Measurements from ENCODE around the gene DUSP5.
A peak's percentile ranks its signal among the peaks of the same experiment; 100 is the strongest.
"Not testable (repeated sequence)": the region's sequence is repeated elsewhere in the genome, so short reads cannot be mapped to it uniquely, and the experiment has no call there.

DUSP5 gene

DNA sequence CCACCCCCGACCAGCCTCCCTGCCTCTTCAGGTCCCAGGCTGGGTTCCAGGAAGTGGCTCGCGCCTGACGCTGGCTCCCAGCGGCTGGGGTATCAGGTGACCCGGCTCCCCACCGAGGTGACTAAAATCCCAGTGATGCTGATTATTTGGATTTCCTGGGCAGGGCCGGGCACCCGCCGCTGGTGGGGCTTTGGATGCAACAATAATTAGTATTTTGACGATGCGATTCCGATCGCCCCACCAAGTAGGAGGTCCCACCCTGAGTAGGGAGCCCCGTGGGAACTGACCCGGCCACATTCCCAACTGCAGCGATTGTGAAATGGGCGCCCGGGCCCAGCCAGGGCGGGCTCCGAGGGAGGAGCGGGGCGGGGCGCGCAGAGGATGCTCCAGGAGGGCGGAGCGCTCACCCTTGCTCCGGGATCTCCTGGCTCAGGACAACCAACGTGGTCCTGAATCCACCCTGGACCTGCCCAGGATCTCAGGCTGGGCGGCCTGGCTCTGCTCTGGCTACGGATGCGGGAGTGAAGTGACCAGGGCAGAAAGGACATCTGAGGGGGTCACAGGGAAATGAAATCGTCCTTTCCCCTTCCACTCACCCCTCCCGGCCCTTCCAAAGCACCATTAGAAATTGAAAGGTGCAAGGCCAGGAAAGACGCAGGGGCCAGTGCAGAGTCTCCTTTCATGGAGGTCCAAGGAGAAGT lies 32.6 kb downstream of the DUSP5 start:
- Mint-ChIP-seq H3K4me3 (peak overlapping the region; percentile 13), H3K9me3 (ENCODE audit: low read depth) (no peaks in the 10 kb centered on the region), H3K27me3 (no peaks in the 10 kb centered on the region), H3K36me3 (no peaks in the 10 kb centered on the region), H3K4me1 (ENCODE audit: low read depth) (peaks cover 44% of the 10 kb centered on the region), H3K27ac (no peak overlapping the region)

DNA sequence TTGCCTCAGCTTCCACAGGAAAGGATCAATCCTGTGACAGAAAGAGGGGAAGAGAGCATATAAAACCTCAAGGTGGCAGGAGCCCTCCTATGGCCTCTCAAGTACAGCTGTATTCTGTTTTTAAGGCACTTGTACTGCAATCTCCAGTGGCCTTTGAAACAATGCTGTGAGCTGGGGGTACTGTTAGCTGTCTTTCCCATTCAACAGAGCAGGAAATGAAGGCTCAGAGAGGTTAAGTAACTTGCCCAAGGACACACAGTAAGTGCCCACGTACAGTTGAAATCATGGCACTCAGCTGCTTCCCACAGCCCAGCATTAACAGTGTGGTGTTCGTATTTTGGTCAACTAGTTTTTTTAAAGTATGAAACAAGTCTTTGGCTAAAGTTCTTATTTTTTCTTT lies 34.0 kb downstream of the DUSP5 start:
- Mint-ChIP-seq H3K27me3 (no peaks in the 10 kb centered on the region), H3K4me1 (ENCODE audit: low read depth) (peaks cover 53% of the 10 kb centered on the region), H3K9me3 (ENCODE audit: low read depth) (no peaks in the 10 kb centered on the region), H3K36me3 (no peaks in the 10 kb centered on the region), H3K27ac (no peak overlapping the region), H3K4me3 (no peak overlapping the region)

DNA sequence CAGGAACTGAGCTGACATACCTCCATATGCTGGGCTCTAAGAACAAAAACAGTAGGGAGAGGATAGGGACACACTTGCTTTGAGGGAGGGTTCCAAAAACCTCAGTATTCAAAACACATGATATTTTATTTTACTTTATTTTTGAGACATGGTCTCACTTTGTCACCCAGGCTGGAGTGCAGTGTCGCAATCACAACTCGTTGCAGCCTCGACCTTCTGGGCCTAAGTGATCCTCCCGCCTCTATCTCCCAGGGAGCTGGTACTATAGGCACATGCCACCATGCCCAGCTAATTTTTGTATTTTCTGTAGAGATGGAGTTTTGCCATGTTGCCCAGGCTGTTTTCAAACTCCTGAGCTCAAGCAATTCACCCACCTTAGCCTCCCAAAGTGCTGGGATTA lies 34.9 kb downstream of the DUSP5 start:
- not testable (repeated sequence) for H3K4me3 Mint-ChIP-seq; H3K36me3 Mint-ChIP-seq; H3K27me3 Mint-ChIP-seq; H3K9me3 Mint-ChIP-seq (ENCODE audit: low read depth); H3K27ac Mint-ChIP-seq
- H3K4me1 Mint-ChIP-seq (ENCODE audit: low read depth), result peaks cover 53% of the 10 kb centered on the region

DNA sequence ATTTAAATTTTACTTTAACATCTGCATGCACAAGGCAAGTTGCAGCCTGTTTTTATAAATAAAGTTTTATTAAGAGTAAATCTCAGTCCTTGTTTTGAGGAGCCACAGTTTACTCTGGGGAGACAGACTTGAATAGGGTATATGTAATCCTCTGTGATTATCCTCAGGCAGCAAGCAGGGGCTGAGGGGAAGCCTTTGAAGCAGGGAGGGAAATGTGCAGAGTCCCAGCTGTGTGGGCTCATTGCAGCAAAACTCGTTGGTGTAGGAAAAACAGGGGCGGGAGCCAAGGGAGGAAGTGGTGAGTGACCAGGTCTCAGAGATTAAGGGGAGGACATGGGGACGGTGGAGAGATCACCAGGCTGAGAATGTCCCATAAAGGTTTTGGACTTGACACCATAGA lies 35.4 kb downstream of the DUSP5 start:
- H3K9me3 Mint-ChIP-seq (ENCODE audit: low read depth), result no peaks in the 10 kb centered on the region
- no peak overlapping the region for H3K27ac Mint-ChIP-seq
- H3K4me1 Mint-ChIP-seq (ENCODE audit: low read depth), result peaks cover 48% of the 10 kb centered on the region
- no peaks in the 10 kb centered on the region for H3K27me3 Mint-ChIP-seq
- H3K4me3 Mint-ChIP-seq, result no peak overlapping the region
- H3K36me3 Mint-ChIP-seq, result no peaks in the 10 kb centered on the region

DNA sequence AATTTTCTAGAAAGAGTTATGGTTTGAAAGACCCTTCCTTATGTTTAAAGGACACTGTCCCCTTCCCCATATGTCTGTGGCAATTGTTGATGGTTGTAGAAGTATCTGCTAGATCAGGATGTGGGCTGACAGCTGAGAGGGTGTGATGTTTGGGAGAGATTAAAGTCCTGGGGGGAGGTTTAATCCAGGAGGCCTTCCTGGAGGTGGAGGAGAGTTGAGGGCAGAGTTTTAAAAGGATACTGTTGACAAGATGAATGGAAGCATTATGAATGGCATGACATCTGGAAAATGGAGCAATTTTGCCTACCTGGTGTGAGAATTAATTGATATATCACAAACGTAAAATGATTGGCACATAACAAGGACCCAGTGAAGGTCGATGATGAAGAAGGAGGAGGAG lies 36.9 kb downstream of the DUSP5 start:
- H3K9me3 Mint-ChIP-seq (ENCODE audit: low read depth), result no peaks in the 10 kb centered on the region
- H3K27me3 Mint-ChIP-seq, result no peaks in the 10 kb centered on the region
- H3K4me1 Mint-ChIP-seq (ENCODE audit: low read depth), result peaks cover 34% of the 10 kb centered on the region
- peak overlapping the region; percentile 67 for H3K27ac Mint-ChIP-seq
- H3K36me3 Mint-ChIP-seq, result no peaks in the 10 kb centered on the region
- H3K4me3 Mint-ChIP-seq, result peak overlapping the region; percentile 3

DNA sequence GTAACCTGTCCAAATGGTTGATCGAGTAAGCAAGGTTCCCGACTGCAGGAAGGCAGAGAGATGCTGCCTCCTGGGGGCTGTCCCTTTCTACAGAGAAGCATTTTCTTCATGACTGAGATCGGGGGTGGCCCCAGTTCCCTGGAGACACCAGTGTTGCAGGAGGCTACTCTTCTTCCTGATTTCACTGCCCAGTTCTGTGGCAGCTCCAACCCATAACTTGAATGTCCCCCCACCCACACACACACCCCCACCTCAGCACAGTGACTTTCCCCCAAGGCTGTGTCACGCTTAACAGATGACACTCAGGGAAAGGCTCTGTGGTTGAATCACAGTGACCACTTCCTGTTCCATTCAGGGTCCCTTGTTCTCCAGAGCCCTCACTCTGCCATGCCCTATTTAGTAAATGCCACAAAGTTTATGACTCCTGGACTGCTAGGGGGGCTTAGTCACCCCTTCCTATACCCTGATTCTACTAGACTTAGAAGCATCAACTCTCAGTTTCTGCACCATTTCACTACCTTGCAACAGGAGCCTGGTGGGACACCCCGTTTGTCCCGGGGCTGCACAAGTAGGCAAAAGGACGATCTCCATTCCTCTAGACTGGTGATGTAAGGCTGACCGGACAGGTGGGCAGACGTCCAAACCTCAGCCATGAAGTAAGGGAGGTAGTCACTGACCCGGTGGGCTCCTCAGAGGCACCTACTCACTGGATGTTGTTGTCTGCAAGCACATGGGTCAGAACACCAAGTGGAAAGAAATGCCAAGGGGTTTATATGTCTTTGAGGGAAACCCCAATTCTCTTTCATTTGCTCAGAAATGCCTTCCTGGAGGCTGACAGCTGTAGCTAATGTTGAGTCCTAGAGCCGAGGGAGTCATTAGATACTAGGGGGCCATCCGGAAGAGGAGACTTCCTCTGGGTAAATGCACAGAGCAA lies 38.5 kb downstream of the DUSP5 start:
- Mint-ChIP-seq H3K27me3 (no peaks in the 10 kb centered on the region), H3K27ac (peak overlapping the region; percentile 86), H3K9me3 (ENCODE audit: low read depth) (no peaks in the 10 kb centered on the region), H3K36me3 (no peaks in the 10 kb centered on the region), H3K4me3 (peak overlapping the region; percentile 38), H3K4me1 (ENCODE audit: low read depth) (peaks cover 30% of the 10 kb centered on the region)

DNA sequence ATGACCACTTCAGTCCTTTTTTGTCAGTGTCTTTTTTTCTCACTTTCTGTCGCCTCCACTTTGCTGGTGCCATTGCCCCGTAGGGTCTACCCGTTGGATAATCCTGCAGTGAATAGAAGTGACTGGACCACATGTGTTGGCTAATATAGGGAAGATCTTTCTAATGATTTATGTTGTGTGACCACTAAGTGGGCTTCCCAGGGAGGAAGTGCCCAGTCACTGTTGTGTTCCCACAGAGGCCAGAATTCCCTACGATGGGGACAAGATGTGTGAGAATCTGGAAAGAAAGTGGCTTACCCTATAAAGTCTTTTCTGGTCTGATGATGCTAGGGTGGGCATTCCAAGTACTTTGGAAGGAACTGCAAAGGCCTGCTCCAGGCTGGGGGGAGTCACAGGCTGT lies 41.4 kb downstream of the DUSP5 start:
- H3K9me3 Mint-ChIP-seq (ENCODE audit: low read depth), result no peaks in the 10 kb centered on the region
- H3K4me3 Mint-ChIP-seq, result no peak overlapping the region
- peaks cover 27% of the 10 kb centered on the region for H3K4me1 Mint-ChIP-seq (ENCODE audit: low read depth)
- no peaks in the 10 kb centered on the region for H3K27me3 Mint-ChIP-seq
- H3K27ac Mint-ChIP-seq, result no peak overlapping the region
- H3K36me3 Mint-ChIP-seq, result no peaks in the 10 kb centered on the region

DNA sequence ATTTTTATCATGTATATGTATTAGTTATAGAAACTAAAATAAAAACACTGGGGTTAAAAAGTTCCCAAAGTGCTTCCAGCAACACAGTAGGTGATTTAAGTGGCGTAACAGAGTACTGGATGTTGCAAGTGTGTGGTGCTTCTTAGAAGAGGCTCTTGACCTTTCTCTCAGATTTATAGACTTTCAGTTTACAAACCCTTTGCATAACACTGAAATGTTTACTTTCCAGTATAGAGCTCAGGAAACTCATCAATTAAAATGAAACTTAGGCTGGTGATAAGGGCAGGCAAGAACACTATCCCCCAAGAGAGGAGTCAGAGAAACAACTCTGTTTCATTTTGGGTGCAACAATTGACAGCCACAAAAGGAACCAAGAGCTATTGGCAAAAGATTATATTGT lies 42.3 kb downstream of the DUSP5 start:
- Mint-ChIP-seq H3K9me3 (ENCODE audit: low read depth) (no peaks in the 10 kb centered on the region), H3K4me3 (no peak overlapping the region), H3K27ac (no peak overlapping the region), H3K36me3 (no peaks in the 10 kb centered on the region), H3K27me3 (no peaks in the 10 kb centered on the region), H3K4me1 (ENCODE audit: low read depth) (peaks cover 21% of the 10 kb centered on the region)

DNA sequence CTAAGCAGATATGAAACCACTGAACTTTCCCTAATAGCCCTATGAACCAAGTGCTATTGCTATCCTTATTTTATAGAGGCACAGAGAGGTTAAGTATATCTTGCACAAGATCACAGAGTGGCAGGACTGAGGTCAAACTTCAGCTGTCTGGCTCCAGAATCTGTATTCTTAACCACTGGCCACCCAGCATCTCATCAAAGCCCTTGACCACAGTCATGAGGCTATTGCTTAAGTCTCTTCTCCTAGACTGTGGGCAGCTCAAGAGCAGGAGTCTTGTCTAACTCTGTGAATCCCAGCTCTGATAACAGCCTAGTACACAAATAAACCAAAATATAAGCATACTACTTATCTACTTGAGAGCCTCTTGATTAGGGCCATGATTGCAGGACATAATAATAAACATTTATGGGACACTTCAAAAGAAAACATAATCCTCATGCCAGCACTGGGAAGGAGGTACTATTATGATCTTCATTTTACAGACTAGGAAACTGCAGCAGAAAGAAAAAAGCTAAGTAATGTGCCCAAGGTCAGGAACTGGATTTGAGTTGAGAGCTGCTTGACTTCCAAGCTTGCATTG lies 47.3 kb downstream of the DUSP5 start:
- no peak overlapping the region for H3K4me3 Mint-ChIP-seq

DNA sequence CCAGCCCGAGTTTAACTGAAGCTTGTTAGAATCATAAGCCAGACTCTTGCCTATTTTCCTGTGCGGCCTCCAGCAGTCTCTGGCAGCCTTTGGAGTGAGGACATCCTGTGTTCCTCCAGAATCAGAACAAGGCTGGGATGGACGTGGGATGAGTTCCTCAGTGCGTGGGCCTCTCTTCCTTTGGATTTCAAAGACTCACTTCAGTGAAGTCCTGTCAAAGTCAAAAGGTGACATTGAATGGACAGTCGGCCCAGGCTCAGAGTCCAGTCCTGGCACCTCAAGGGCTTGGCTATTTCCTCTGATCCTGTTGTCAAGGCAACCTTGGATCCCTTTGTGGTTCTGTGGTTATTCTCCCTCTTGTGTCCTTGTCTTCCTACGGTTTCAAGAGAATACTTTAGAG lies 48.4 kb downstream of the DUSP5 start:
- Mint-ChIP-seq H3K36me3 (no peaks in the 10 kb centered on the region), H3K4me1 (ENCODE audit: low read depth) (peaks cover 7% of the 10 kb centered on the region), H3K4me3 (no peak overlapping the region), H3K27me3 (peaks cover 6% of the 10 kb centered on the region), H3K27ac (no peak overlapping the region), H3K9me3 (ENCODE audit: low read depth) (no peaks in the 10 kb centered on the region)

More for the DNA sequence above, 47.3 kb downstream of the DUSP5 start:
- H3K9me3 Mint-ChIP-seq (ENCODE audit: low read depth), result no peaks in the 10 kb centered on the region
- no peaks in the 10 kb centered on the region for H3K36me3 Mint-ChIP-seq
- H3K27me3 Mint-ChIP-seq, result peaks cover 4% of the 10 kb centered on the region
- no peak overlapping the region for H3K27ac Mint-ChIP-seq
- peaks cover 8% of the 10 kb centered on the region for H3K4me1 Mint-ChIP-seq (ENCODE audit: low read depth)

DNA sequence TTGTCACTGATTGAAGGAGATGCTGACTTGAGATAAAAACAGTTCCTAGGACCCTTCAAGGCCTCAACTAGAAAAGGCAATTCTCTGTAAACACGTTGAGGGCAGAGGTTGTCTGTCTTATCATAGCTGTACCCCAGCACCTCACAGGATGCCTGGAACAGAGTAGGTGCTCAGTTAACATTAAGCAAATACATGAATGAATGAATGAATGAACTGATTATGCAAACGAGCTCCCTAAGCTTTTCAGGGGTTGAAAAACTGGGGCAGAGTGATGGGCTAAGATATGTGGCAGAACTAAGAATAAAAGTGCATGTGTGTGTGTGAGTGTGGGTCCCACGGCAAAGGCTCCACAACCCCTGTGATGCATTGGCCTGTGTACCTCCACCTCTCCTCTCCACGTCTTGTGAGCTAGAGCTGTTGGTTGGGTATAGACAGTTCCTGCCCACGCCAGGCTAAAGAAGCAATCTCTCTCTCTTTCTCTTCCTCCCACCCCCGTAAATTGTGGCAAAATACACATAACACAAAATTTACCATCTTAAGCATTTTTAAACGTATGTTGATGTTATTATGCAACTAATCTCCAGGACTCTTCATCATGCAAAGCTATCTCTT lies 48.9 kb downstream of the DUSP5 start:
- peaks cover 9% of the 10 kb centered on the region for H3K27me3 Mint-ChIP-seq
- no peaks in the 10 kb centered on the region for H3K36me3 Mint-ChIP-seq
- H3K4me3 Mint-ChIP-seq, result no peak overlapping the region
- no peaks in the 10 kb centered on the region for H3K9me3 Mint-ChIP-seq (ENCODE audit: low read depth)
- H3K4me1 Mint-ChIP-seq (ENCODE audit: low read depth), result peaks cover 7% of the 10 kb centered on the region
- no peak overlapping the region for H3K27ac Mint-ChIP-seq

DNA sequence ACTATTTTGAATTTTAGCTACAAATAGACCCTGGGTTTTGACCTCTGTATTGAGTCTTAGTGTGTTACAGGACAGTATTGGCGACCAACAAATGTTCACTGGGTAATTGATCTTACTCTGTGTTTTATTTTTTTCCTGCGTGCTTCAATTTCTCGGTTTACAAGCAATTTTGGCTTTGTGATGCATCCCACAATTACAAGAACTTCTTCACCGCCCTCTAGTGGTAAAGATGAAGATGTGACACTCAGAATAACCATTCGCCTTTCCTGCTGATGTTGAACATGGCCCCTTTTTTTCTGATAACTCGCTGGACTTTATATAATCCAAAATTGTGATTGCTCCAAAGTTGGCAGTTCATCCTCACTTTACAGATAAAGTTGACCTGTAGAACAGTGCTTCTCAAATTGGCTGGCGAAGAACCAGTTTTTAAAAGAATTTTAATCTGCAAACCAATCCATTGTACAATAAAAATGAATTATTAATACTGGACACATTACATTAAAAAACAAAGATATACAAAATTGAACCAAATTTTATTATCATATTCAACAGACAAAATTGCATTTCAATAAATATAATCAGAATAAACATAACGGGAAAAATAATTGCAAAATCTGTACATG lies 49.5 kb downstream of the DUSP5 start:
- Mint-ChIP-seq H3K4me3 (no peak overlapping the region), H3K9me3 (ENCODE audit: low read depth) (no peaks in the 10 kb centered on the region), H3K27me3 (peaks cover 9% of the 10 kb centered on the region), H3K36me3 (no peaks in the 10 kb centered on the region), H3K27ac (no peak overlapping the region), H3K4me1 (ENCODE audit: low read depth) (peaks cover 7% of the 10 kb centered on the region)

DNA sequence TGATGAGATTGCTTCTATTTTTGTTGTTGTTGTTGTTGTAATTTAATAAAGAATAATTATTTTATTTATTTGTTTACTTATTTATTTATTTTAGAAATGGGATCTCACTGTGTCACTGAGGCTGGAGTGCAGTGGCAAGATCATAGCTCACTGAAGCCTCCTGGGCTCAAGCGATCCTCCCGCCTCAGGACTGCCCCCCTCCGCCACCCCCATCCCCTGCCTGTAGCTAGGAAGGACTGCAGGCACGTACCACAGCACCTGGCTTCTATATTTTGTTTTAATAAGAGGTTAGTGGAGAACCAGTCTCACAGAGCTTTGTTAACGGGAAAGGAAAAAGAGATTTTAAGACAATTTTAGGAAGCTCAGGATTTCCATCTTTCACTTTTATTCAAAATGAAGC lies 50.3 kb downstream of the DUSP5 start:
- Mint-ChIP-seq H3K27me3 (peaks cover 11% of the 10 kb centered on the region), H3K36me3 (no peaks in the 10 kb centered on the region), H3K4me3 (no peak overlapping the region), H3K27ac (no peak overlapping the region), H3K4me1 (ENCODE audit: low read depth) (peaks cover 7% of the 10 kb centered on the region), H3K9me3 (ENCODE audit: low read depth) (peaks cover 3% of the 10 kb centered on the region)

DNA sequence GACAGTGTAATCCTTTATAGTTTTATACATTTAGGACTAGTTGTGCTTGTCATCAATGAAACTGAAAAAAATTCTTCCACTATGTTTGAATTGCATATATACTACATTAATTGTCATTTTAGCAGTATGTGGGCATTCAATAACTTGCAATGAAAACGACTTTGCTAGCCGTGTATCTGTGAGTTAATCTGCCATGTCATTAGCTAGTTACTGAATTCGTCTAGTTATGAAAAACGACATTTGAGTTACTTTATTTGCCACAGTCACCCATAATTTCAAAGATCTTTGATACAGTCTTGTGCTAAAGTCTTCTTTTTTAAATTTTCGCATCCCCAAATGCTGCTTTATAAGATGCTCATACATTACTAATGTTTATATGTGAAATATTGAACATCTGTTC lies 51.5 kb downstream of the DUSP5 start:
- Mint-ChIP-seq H3K36me3 (no peaks in the 10 kb centered on the region), H3K4me1 (ENCODE audit: low read depth) (peaks cover 7% of the 10 kb centered on the region), H3K9me3 (ENCODE audit: low read depth) (peaks cover 3% of the 10 kb centered on the region), H3K27me3 (peaks cover 11% of the 10 kb centered on the region), H3K4me3 (no peak overlapping the region), H3K27ac (no peak overlapping the region)

Measured in activated naive CD8-positive, alpha-beta T cell (primary cell).